22Rv1 (cell line): ENCODE results near the gene NKAIN1.
"Not testable (repeated sequence)": the region's sequence is repeated elsewhere in the genome, so short reads cannot be mapped to it uniquely, and the experiment has no call there.

Source experiments
- H3K27ac ChIP-seq: fragments of 450-650 bp; 2 replicates; pipeline ENCODE4 v1.5.1; 2017
- ZFX ChIP-seq: fragments of 450-650 bp; IDR thresholded peaks from 2 replicates; pipeline ENCODE4 v1.6.1; 2017; ENCODE audit warnings: antibody characterized with exemption, borderline replicate concordance
- TF ChIP-seq, protein P1 (sequence below): fragments of 450-650 bp; IDR thresholded peaks from 2 replicates; pipeline ENCODE4 v1.5.1; 2017; ENCODE audit warnings: mild to moderate bottlenecking

Gene NKAIN1

DNA sequence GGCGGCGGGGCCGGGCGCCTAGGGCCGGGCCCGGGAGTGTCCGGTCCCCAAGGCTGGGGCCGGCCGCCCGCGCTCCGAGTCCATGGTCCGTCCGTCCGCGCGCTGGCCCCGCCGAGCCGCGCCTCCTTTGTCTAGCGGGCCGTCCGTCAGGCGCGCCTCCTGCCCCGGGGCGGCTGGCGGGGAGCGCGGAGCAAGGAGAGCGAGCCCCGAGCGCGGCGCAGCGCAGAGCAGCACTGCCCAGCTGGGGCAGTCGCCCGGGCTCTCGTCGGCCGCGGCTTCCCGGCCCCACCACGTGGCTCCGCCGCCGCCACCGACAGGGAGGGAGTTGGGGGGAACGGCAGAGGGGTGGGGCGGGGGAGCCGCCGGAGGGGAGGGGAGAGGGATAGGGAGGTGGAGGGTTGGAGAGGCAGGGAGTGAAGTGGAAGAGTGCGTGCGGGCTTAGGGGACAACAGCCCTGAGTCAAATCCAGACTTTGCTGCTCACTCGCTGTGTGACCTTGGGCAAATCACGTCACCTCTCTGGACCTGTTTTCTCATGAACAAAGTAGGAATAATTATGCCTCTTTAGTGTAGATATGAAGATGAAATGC lies at the start of gene NKAIN1:
Gene NKAIN1, minus strand, starts transcription at position 235 of the 589 bp plus-strand sequence. CDS start 340 bp downstream, outside the sequence.
- TF ChIP-seq ZFX, result no peak
- TF ChIP-seq, protein P1, sequence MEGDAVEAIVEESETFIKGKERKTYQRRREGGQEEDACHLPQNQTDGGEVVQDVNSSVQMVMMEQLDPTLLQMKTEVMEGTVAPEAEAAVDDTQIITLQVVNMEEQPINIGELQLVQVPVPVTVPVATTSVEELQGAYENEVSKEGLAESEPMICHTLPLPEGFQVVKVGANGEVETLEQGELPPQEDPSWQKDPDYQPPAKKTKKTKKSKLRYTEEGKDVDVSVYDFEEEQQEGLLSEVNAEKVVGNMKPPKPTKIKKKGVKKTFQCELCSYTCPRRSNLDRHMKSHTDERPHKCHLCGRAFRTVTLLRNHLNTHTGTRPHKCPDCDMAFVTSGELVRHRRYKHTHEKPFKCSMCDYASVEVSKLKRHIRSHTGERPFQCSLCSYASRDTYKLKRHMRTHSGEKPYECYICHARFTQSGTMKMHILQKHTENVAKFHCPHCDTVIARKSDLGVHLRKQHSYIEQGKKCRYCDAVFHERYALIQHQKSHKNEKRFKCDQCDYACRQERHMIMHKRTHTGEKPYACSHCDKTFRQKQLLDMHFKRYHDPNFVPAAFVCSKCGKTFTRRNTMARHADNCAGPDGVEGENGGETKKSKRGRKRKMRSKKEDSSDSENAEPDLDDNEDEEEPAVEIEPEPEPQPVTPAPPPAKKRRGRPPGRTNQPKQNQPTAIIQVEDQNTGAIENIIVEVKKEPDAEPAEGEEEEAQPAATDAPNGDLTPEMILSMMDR, result no peak

DNA sequence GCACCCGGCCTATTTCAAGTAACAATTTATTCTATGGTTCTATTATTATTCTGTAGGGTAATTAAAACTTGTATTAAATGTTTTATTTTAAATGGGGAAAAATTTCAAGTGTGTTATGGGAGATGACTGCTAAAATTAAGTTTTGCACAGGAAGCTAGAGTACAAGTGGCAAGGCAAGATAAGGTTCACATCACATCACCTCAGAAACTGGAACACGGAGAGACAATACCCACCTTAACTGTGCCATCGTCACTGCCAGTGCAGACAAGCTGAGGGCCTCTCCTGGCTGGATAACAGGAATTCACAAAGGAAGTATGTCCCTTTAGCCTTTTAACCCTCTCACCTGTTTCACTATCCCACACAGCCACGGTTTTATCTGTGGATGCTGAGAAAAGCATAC lies 49.3 kb upstream of the NKAIN1 start:
- no peak for TF ChIP-seq ZFX
- TF ChIP-seq, protein P1, result no peak
- no peak overlapping the region for H3K27ac ChIP-seq

More for the DNA sequence above, at the start of gene NKAIN1:
- no peak within 1 kb of the TSS for H3K27ac ChIP-seq

DNA sequence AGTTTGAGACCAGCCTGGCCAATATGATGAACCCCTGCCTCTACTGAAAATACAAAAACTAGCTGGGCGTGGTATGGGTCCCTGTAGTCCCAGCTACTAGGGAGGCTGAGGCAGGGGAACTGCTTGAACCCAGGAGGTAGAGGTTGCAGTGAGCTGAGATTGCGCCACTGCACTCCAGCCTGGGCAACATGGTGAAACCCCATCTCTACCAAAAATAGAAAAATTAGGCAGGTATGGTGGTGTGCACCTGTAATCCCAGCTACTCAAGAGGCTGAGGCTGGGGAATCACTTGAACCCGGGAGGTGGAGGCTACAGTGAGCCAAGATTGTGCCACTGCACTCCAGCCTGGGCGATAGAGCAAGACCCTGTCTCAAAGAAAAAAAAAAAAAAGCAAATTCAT lies 48.1 kb upstream of the NKAIN1 start:
- H3K27ac ChIP-seq, result not testable (repeated sequence)

DNA sequence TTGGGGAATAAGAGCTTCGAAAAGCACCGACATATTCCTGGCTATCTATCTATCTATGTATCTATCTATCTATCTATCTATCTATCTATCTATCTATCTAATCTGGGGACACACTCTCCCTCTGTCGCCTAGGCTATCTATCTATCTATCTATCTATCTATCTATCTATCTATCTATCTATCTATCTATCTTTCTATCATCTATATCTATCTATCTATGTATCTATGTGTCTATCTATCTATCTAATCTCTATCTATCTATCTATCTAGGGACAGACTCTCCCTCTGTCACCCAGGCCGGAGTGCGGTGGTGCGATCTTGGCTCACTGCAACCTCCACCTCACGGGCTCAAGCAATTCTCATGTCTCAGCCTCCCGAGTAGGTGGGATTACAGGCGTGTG lies 42.7 kb upstream of the NKAIN1 start:
- not testable (repeated sequence) for H3K27ac ChIP-seq

DNA sequence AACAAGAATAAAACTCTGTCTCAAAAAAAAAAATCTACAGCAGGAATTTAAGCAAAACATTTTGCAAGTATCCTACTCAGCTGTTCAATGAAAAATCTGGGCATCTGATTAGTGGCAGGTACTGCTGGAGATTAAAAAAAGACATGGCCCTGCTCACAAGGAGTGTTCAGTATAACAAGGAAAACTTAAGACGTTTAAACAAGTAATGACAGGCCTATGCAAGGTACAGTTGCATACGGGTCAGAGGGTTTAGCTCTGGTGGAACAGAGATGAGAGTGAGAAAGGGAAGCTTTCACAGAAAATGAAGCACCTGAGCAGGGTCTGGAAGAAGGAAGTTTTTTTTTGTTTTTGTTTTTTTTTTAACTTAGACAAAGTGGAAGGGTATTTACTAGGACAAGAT lies 33.9 kb upstream of the NKAIN1 start:
- no peak for TF ChIP-seq ZFX
- TF ChIP-seq, protein P1, result no peak
- no peak overlapping the region for H3K27ac ChIP-seq

DNA sequence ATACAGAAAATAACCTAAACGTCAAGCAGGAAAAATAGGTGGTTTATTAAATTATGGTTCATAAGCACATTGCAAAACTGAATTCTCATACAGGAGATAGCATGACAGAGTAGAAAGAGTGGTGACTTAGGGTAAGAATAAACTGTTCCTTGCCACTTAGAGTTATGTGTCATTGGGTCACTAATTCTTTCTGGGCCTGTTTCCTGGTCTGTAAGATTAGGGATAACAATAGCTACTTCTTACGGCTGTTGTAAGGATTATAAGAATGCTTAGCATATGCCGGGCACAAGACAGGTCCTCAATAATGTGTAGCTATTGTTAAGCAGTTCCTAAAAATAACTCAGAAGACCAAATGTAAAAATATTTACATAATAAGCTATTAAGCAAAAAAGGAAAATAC lies 32.7 kb upstream of the NKAIN1 start:
- no peak overlapping the region for H3K27ac ChIP-seq
- TF ChIP-seq ZFX, result no peak
- TF ChIP-seq, protein P1, result no peak

DNA sequence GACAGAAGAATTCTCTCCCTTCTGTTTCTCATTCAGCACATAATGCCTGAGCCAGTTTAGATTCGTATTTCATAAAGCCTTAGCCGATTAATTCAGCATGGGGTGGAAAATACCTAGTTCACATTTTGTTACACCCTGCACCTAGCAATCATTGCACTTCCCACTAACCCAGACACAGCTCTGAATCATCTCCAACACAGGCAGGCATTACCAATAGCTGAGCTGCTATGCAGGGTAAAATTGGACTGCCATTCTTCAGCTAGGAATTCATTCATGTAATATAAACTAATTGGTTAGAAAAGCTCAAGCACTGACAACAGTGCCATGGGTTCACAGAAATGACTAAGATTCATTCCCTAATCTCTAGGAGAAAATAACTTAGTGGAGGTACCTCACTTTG lies 26.9 kb upstream of the NKAIN1 start:
- no peak for TF ChIP-seq ZFX
- TF ChIP-seq, protein P1, result no peak
- no peak overlapping the region for H3K27ac ChIP-seq

DNA sequence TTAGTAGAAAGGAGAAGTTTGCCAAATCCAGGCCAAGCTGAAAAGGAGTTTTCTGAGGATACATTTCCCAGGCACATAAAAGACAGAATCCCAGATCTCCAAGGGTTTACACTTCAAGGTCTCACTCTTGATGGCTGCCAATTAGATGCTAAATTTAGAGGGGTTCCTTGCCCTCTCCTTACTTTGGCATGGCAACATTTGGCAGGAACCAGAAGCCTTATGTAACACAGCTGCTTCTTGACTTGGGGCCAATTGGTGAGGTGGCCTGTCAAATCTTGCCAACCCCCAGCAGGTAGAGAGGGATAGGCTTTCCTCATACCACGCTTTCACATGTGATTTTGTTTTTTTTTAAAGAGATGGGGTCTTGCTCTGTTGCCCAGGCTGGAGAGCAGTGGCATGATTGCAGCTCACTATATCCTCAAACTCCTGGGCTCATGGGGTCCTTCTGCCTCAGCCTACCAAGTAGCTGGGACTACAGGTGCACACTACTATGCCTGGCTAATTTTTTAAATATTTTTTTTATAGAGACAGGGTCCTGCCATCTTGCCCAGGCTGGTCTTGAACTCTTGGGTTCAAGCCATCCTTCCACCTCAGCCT lies 25.2 kb upstream of the NKAIN1 start:
- no peak for TF ChIP-seq ZFX
- TF ChIP-seq, protein P1, result no peak
- no peak overlapping the region for H3K27ac ChIP-seq
